K562 (cell line): ENCODE data around the gene CTDSP2. TPM values are rescaled to one million over a fixed set of nuclear protein-coding genes. Genes with fewer than 3 reads are reported as not detected.

Experiments used
- ATAC-seq: fragments of 200-7000 bp; cut with Tn5 transposase; 3 replicates; pipeline ENCODE4 v1.9.1; 2020; ENCODE audit warnings: moderate library complexity
- BruUV-seq: library from RNA; stranded (reverse); fragments of 400-500 nt; replicated peaks from 2 replicates; lab custom pipeline; 2021; lab: Mats Ljungman, UMichigan
- CTCF ChIA-PET: fragments of 300-600 bp; formaldehyde crosslinking; extraction: SDS; loops from one replicate; lab custom pipeline; 2021; ENCODE audit warnings: low intra/inter-chr PET ratio; lab: Yijun Ruan, JAX
- POLR2A ChIA-PET: fragments of 300-600, 350-650 bp; sonication (Branson Sonifier 250); formaldehyde crosslinking; extraction: SDS; loops from one replicate; lab custom pipeline; 2021; ENCODE audit warnings: antibody characterized with exemption, inconsistent platforms; lab: Yijun Ruan, JAX
- DNase-seq, 4 experiments: peaks; one replicate each; pipeline versions ENCODE4 v3.0.0 to v3.0.0-alpha.2; 2011 to 2018; ENCODE audit warnings: low spot score in 3 of 4, mixed read lengths in 3 of 4; ENCODE audit errors: extremely low read depth in 1 of 4
- FAIRE-seq: peaks from 2 replicates; lab custom pipeline; 2011; peaks lifted over from hg19 to GRCh38; lab: Jason Lieb, UNC
- H2AFZ ChIP-seq: 2 replicates; pipeline ENCODE4 v1.6.0; 2011; ENCODE audit warnings: low read depth, low read length, control low read depth, inconsistent platforms
- H3K27ac ChIP-seq: fragments of 200-600 bp; 3 replicates; pipeline ENCODE4 v1.8.0; 2011; ENCODE audit warnings: low read depth, mild to moderate bottlenecking, control low read depth, inconsistent platforms, low read length, moderate library complexity, mixed read lengths; ENCODE audit errors: extremely low read depth
- H3K27me3 ChIP-seq, 2 experiments: fragments of 300-600 bp in 1 of 2; 2 replicates in 1 of 2; 3 replicates in 1 of 2; pipeline versions ENCODE4 v1.6.0 to v1.8.0; 2011; ENCODE audit warnings: inconsistent platforms in 2 of 2, low read length in 2 of 2, mild to moderate bottlenecking in 1 of 2, mixed read lengths in 1 of 2, moderate library complexity in 1 of 2; ENCODE audit not compliant: control insufficient read depth in 2 of 2, insufficient read depth in 2 of 2
- H3K36me3 ChIP-seq: fragments of 300-600 bp; 3 replicates; pipeline ENCODE4 v1.8.0; 2011; ENCODE audit warnings: mild to moderate bottlenecking, low read length, inconsistent platforms; ENCODE audit not compliant: control insufficient read depth, insufficient read depth
- H3K4me1 ChIP-seq, 2 experiments: fragments of 200-600 bp in 1 of 2; replicated peaks in 1 of 2; 2 replicates in 1 of 2; 3 replicates in 1 of 2; pipeline versions ENCODE4 v1.5.1 to v1.8.0; 2011; ENCODE audit warnings: inconsistent platforms in 2 of 2, low read length in 2 of 2, mild to moderate bottlenecking in 1 of 2, mixed read lengths in 1 of 2, moderate library complexity in 1 of 2; ENCODE audit not compliant: control insufficient read depth in 2 of 2, insufficient read depth in 2 of 2
- H3K4me2 ChIP-seq: 2 replicates; pipeline ENCODE4 v1.6.1; 2011; ENCODE audit warnings: low read length, control low read depth, inconsistent platforms, mixed read lengths; ENCODE audit not compliant: insufficient read depth
- H3K4me3 ChIP-seq: fragments of 200-600 bp; sonication (generic), shearing (Covaris generic); 2 replicates; pipeline ENCODE4 v1.5.1; 2016; ENCODE audit warnings: control low read depth, inconsistent platforms
- H3K79me2 ChIP-seq: fragments of 200-600 bp; 3 replicates; pipeline ENCODE4 v1.8.0; 2011; ENCODE audit warnings: low read length, inconsistent platforms; ENCODE audit not compliant: control insufficient read depth, insufficient read depth
- H3K9ac ChIP-seq, 2 experiments: 2 replicates each; pipeline versions ENCODE4 v1.6.0 to v1.6.1; 2011; ENCODE audit warnings: low read depth in 2 of 2, low read length in 2 of 2, control low read depth in 1 of 2, inconsistent platforms in 1 of 2, mild to moderate bottlenecking in 1 of 2, mixed read lengths in 1 of 2; ENCODE audit not compliant: insufficient read depth in 1 of 2
- H3K9me1 ChIP-seq: one replicate; pipeline ENCODE4 v1.6.0; 2011; ENCODE audit warnings: inconsistent platforms, mild to moderate bottlenecking, low read length, moderate library complexity; ENCODE audit not compliant: control insufficient read depth, insufficient read depth
- H3K9me3 ChIP-seq: replicated peaks from 2 replicates; pipeline ENCODE4 v1.5.1; 2011; ENCODE audit warnings: low read depth, low read length, inconsistent platforms; ENCODE audit not compliant: control insufficient read depth, insufficient read depth
- H4K20me1 ChIP-seq: replicated peaks from 2 replicates; pipeline ENCODE4 v1.6.1; 2011; ENCODE audit warnings: low read length, inconsistent platforms, mixed read lengths; ENCODE audit not compliant: control insufficient read depth, insufficient read depth
- MGA ChIP-seq: fragments of 450-650 bp; IDR thresholded peaks from 2 replicates; pipeline ENCODE4 v1.6.1; 2016; ENCODE audit warnings: mild to moderate bottlenecking, moderate library complexity
- NFIC ChIP-seq: fragments of 450-650 bp; IDR thresholded peaks from 2 replicates; pipeline ENCODE4 v1.6.1; 2017; ENCODE audit warnings: mild to moderate bottlenecking, inconsistent platforms
- WGBS: fragments of 100-300 bp; shearing (Covaris generic); methylation state at CpG from one replicate; pipeline ENCODE4 v1.1.6; 2016; ENCODE audit warnings: low coverage, mixed read lengths; ENCODE audit not compliant: insufficient coverage; ENCODE audit errors: missing lambda C conversion rate; 5-methylcytosine and 5-hydroxymethylcytosine counted together
- in situ Hi-C: fragments of 300-500 bp; cut with MboI; formaldehyde crosslinking; loops from 4 replicates; pipeline ENCODE4 v1.15.0; 2018; ENCODE audit warnings: inconsistent platforms, mixed read lengths
- intact Hi-C: fragments of 100-400 bp; cut with micrococcal nuclease; formaldehyde crosslinking; loops from 2 replicates; pipeline ENCODE4 v1.14.2; 2022
- polyA plus RNA-seq, 8 experiments: library from polyadenylated mRNA; depleted of rRNA in 4 of 8; stranded (reverse) in 5 of 8; unstranded in 3 of 8; fragments of >200 nt; fragmentation: Nextera tagmentation in 2 of 8; fragmentation: Illumina TruSeq in 1 of 8; extraction: Ambion mirVana in 2 of 8; extraction: Trizol in 1 of 8; gene quantifications; 2 replicates each; pipeline versions ENCODE4 v1.2.1 to v1.2.3, GENCODE V29; 2011 to 2014; ENCODE audit warnings: inconsistent platforms in 1 of 8, missing spikeins in 1 of 8
- total RNA-seq, 7 experiments: library from RNA; depleted of rRNA in 6 of 7; stranded (reverse); fragments of >200 nt in 6 of 7; fragmentation: Illumina TruSeq in 2 of 7; extraction: Trizol in 2 of 7; gene quantifications; 2 replicates each; pipeline versions ENCODE4 v1.2.1 to v1.2.3, GENCODE V29; 2011 to 2021; ENCODE audit warnings: low replicate concordance in 1 of 7

Gene CTDSP2
- total and polyA plus RNA-seq, 9 of the 15 experiments (the other 6 are each of a cell fraction or from before 2014, with no cell fraction given): 20.4 to 108 (median 47.7) TPM

- TF ChIP-seq MGA (no peak), NFIC (peak; percentile 85)
- TF ChIP-seq, all 486 proteins: peak for 1
- in situ Hi-C loops (no loop called here), intact Hi-C loops (no loop called here)
- H3K9me3 ChIP-seq: no peaks in the 10 kb centered on the region
- no peak overlapping the region for H3K4me2 ChIP-seq
- ChIA-PET CTCF (no interaction called here), POLR2A (no interaction called here)
- H3K27ac ChIP-seq: no peak overlapping the region
- H3K36me3 ChIP-seq: peaks cover 18% of the 10 kb centered on the region; the same call in 2 of the 3 replicates
- H3K4me1 ChIP-seq: peaks cover 68 to 75% of the 10 kb centered on the region in 2 experiments
- no peak overlapping the region for H2AFZ ChIP-seq
- peaks cover 97% of the 10 kb centered on the region for H3K79me2 ChIP-seq
- H3K9ac ChIP-seq: no peak overlapping the region
- FAIRE-seq: peak; percentile 66
- peak in 2 of 4 experiments; percentile 46 to 68 for DNase-seq
- no peaks in the 10 kb centered on the region for H3K27me3 ChIP-seq
- BruUV-seq: TSS peak; percentile 2
- no peak overlapping the region for H3K4me3 ChIP-seq
- no peak for ATAC-seq
- WGBS: 10% methylated on average over 3 of the region's 3 CpGs
- H4K20me1 ChIP-seq: peaks cover 88% of the 10 kb centered on the region
- H3K9me1 ChIP-seq: peaks cover 17% of the 10 kb centered on the region
Observed at GRCh38 chr12:57840726-57841125, 5.8 kb downstream of the CTDSP2 start.
